Measurements from ENCODE around the gene ATAD2B.

Gene ATAD2B

DNA sequence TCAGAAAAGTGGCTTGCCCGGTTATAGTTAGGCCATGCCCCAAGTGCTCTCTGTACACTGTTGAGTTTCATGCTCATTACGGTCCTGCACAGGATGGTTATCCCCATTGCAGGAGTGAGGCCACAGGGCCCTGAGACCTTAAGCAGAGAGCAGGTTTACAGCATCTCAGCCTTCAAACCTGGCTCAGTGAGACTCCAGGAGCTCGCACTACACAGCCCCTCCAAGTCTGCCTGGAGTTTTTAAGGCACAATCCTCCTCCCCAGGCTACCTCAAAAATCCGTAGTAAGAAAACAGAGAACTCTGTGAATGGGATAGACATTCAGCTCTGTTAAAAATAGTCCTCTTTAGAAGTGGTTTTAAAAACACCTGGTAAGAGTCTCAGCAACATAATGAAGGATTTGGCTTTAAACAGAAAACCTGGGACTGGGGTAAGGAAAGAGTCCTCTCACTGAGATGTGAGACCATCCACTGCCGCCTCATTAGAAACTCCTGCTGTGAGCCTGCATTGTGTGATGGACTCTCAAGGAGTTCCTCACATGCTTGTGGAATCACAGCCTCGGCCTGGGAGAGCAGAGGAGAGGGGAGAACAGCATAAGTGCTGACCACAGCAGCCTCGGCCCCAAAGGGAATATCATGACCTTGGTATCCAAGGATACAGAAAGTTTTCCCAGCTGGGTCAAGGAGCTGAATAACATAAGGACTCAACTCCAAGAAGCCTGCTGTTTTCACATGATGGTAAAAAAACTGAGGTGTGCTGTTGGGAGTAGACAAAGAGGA, 214.8 kb downstream of the ATAD2B start:
- TF ChIP-seq PPARA (CRISPR knock-in tag; IDR thresholded peaks at IDR 0.05; ENCODE audit: borderline replicate concordance) (no peak), GLIS3 (CRISPR knock-in tag; IDR thresholded peaks at IDR 0.05) (no peak), ARNTL (CRISPR knock-in tag; IDR thresholded peaks at IDR 0.05; ENCODE audit: borderline replicate concordance, low read depth) (no peak), ZNF565 (CRISPR knock-in tag; conservative IDR thresholded peaks at IDR 0.05; ENCODE audit: low read depth) (no peak), TOX (CRISPR knock-in tag; IDR thresholded peaks at IDR 0.05; ENCODE audit: borderline replicate concordance) (no peak), TSHZ2 (CRISPR knock-in tag; IDR thresholded peaks at IDR 0.05) (no peak), ZNF8 (CRISPR knock-in tag; IDR thresholded peaks at IDR 0.05) (no peak), ZC3H10 (CRISPR knock-in tag; IDR thresholded peaks at IDR 0.05) (no peak), BACH2 (CRISPR knock-in tag; IDR thresholded peaks at IDR 0.05; ENCODE audit: borderline replicate concordance) (no peak)
- no peak for ATAC-seq

DNA sequence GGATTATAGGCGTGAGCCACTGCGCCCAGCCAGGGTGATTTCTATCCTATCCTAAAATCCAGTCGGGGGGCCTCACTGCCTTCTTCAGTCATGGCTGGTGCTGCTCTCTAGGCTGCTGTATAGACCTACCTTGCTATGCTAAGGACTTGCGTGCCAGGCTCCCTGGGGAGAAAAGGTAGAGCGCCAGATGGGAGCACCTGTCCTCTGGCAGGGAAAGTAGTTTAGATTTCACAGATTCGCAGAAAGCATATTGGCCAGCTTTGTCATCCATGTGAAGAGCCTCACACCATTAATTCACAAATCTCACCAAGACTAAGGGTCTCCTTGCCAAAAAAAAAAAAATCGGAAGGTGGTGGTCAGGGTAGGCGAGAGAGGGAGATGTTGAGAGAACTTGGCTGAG, 217.6 kb downstream of the ATAD2B start:
- no peak for TF ChIP-seq TSHZ2 (CRISPR knock-in tag; IDR thresholded peaks at IDR 0.05)
- no peak for TF ChIP-seq RARB (CRISPR knock-in tag; IDR thresholded peaks at IDR 0.05)
- no peak for TF ChIP-seq ZNF565 (CRISPR knock-in tag; conservative IDR thresholded peaks at IDR 0.05; ENCODE audit: low read depth)
- TF ChIP-seq, protein P1, sequence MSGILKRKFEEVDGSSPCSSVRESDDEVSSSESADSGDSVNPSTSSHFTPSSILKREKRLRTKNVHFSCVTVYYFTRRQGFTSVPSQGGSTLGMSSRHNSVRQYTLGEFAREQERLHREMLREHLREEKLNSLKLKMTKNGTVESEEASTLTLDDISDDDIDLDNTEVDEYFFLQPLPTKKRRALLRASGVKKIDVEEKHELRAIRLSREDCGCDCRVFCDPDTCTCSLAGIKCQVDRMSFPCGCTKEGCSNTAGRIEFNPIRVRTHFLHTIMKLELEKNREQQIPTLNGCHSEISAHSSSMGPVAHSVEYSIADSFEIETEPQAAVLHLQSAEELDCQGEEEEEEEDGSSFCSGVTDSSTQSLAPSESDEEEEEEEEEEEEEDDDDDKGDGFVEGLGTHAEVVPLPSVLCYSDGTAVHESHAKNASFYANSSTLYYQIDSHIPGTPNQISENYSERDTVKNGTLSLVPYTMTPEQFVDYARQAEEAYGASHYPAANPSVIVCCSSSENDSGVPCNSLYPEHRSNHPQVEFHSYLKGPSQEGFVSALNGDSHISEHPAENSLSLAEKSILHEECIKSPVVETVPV (CRISPR knock-in tag; IDR thresholded peaks at IDR 0.05) = no peak
- TF ChIP-seq ESRRG (CRISPR knock-in tag; IDR thresholded peaks at IDR 0.05) = no peak
- no peak for ATAC-seq

- ATAC-seq = no peak
- TF ChIP-seq ZNF565 (CRISPR knock-in tag; conservative IDR thresholded peaks at IDR 0.05; ENCODE audit: low read depth) = no peak
- no peak for TF ChIP-seq PATZ1 (CRISPR knock-in tag; IDR thresholded peaks at IDR 0.05; ENCODE audit: borderline replicate concordance)
- TF ChIP-seq ISL1 (CRISPR knock-in tag; IDR thresholded peaks at IDR 0.05) = no peak
- no peak for TF ChIP-seq ZNF8 (CRISPR knock-in tag; IDR thresholded peaks at IDR 0.05)
- no peak for TF ChIP-seq PPARA (CRISPR knock-in tag; IDR thresholded peaks at IDR 0.05; ENCODE audit: borderline replicate concordance)
- no peak for TF ChIP-seq ZFP30 (CRISPR knock-in tag; IDR thresholded peaks at IDR 0.05)
- no peak for TF ChIP-seq TSHZ2 (CRISPR knock-in tag; IDR thresholded peaks at IDR 0.05)
Measured at GRCh38 chr2:23708771-23709170, 218.2 kb downstream of the ATAD2B start.
